ENCODE results near the gene GALR2.

GALR2 gene

GRCh38 chr17:76032780-76033108 lies 41.8 kb upstream of the GALR2 start:
- H3K36me3 ChIP-seq (ENCODE audit: control insufficient read depth, insufficient read depth, low read length), result no peaks in the 10 kb centered on the region
- TF ChIP-seq CTCF (IDR thresholded peaks at IDR 0.05; ENCODE audit: insufficient read depth, low read length, poor library complexity, severe bottlenecking), result no peak
- no peak for DNase-seq (ENCODE audit: extremely low read depth, insufficient read length)
- no peak overlapping the region for H3K4me3 ChIP-seq (replicated peaks; ENCODE audit: low read depth, low read length)
- no peaks in the 10 kb centered on the region for H3K27me3 ChIP-seq (replicated peaks; ENCODE audit: control insufficient read depth, insufficient read depth, low read length)

DNA sequence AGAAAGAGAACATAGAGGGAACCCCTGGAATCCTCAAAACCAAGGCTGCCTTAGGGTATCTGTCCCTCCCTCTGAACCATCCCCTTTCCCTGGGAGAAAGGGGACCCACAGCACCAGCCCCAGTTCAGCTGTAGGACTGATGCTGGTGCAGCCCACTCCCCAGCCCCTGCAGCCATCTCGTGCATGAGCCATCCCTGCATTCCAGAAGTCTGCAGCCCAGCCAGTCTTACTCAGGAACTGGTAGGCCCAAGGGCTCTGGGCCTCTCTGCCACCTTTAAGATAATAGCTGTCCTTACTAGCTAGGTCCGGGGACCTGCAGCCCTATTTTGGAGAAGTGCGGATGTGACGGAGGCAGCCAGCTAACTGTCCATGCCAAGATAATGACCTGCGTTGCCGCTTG lies 41.4 kb upstream of the GALR2 start:
- H3K27me3 ChIP-seq (replicated peaks; ENCODE audit: control insufficient read depth, insufficient read depth, low read length), result no peaks in the 10 kb centered on the region
- TF ChIP-seq CTCF (IDR thresholded peaks at IDR 0.05; ENCODE audit: insufficient read depth, low read length, poor library complexity, severe bottlenecking), result no peak
- no peak for DNase-seq (ENCODE audit: extremely low read depth, insufficient read length)
- H3K36me3 ChIP-seq (ENCODE audit: control insufficient read depth, insufficient read depth, low read length), result no peaks in the 10 kb centered on the region; the same call in 1 of the 2 replicates
- H3K4me3 ChIP-seq (replicated peaks; ENCODE audit: low read depth, low read length), result no peak overlapping the region

DNA sequence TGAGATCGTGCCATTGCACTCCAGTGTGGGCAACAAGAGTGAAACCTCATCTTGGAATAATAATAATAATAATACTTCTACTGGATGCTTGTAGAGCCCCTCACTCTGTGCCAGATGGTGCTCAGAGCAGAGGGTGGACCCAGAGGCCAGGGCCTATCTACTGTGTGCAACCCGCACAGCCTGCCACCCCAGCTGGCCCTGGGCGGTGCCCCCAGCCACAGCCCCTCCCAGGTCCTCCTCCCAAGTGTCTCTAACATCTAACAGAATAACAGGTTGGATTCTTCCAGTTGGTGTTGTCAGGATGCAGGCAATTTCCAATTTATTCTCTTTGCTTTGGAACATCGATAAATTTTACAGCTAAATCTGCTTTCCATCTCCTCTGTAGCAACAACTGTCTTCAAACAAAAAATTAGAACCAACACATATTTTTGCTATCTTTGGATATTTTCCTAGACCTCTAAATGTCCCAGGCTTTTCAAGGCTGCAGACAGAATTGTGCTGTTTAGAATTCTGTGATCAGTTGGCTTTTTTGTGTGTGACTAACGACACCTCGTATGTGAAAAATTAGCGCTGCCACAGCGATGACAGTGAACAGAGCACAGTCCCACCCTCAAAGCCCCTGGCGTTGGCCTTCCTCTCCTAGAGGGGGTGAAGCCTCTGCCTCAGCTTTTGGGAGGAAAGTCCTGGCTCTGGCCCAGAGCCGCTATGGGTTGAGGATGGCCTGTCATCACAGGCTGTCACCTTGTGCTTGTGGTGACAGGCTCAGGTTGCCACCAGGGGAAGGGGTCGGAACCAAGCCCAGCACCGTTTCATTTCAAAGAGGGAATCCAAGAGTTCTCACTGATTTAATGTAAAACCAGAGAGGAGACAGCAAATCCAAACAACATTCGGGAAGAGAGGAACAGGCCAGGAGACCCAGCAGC lies 39.9 kb upstream of the GALR2 start:
- Histone ChIP-seq H3K27me3 (replicated peaks; ENCODE audit: control insufficient read depth, insufficient read depth, low read length) (no peaks in the 10 kb centered on the region), H3K4me3 (replicated peaks; ENCODE audit: low read depth, low read length) (no peak overlapping the region), H3K36me3 (ENCODE audit: control insufficient read depth, insufficient read depth, low read length) (peaks cover 6% of the 10 kb centered on the region)
- no peak for TF ChIP-seq CTCF (IDR thresholded peaks at IDR 0.05; ENCODE audit: insufficient read depth, low read length, poor library complexity, severe bottlenecking)
- DNase-seq (ENCODE audit: extremely low read depth, insufficient read length), result no peak

DNA sequence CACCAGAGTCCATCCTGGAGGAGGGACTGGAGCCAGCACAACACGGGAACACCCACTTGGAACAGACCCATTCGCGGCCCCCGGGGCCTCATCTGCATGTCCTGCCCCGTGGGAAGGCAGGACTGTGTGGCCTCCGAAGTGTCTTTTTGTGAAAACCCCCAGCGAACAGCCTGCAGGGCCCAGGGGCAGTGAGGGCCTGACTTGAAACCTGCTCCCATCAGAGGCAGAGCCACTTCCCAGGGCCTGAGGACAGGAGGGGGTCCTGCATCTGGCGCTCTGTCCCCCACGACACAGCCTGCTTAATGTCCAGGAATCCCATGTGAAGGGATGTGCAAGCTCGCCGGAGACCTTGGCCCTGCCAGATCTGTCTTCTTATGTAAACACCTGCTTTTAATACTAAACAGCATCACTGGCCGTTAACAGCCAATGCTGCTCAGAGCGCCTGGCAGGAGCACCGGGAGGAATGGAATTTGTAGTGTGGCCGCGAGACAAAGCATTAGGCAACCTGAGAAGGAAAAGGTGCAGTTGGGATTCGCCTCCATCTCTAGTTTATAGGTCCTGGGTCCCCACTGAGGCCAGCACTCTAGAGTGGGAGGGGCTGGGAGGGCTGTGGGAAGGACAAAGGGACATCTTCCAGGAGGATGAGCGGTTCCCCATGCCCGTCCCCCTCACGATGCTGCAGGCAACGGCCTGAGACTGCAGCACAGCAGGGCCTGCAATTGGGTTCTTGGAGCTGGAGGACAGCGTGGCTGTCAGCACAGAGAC lies 37.9 kb upstream of the GALR2 start:
- Histone ChIP-seq H3K36me3 (ENCODE audit: control insufficient read depth, insufficient read depth, low read length) (peaks cover 19% of the 10 kb centered on the region), H3K27me3 (replicated peaks; ENCODE audit: control insufficient read depth, insufficient read depth, low read length) (no peaks in the 10 kb centered on the region), H3K4me3 (replicated peaks; ENCODE audit: low read depth, low read length) (no peak overlapping the region)
- TF ChIP-seq CTCF (IDR thresholded peaks at IDR 0.05; ENCODE audit: insufficient read depth, low read length, poor library complexity, severe bottlenecking), result no peak
- no peak for DNase-seq (ENCODE audit: extremely low read depth, insufficient read length)

DNA sequence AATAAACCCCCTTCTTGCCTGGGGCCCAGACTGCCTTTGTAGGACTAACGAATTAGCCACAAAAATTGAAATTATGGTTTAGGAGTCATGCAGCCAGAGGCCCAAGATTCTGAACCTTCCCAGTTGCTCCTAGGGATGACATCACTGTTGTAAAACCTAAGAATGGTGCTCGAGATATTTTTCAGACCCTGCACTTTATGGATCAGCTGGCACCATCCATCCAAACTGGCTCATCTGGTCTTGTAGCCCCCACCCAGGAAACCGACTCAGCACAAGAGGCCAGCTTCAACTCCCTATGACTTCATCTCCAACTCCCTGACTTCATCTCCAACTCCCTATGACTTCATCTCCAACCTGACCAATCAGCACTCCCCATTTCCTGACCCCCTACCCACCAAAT lies 36.5 kb upstream of the GALR2 start:
- TF ChIP-seq CTCF (IDR thresholded peaks at IDR 0.05; ENCODE audit: insufficient read depth, low read length, poor library complexity, severe bottlenecking), result no peak
- H3K27me3 ChIP-seq (replicated peaks; ENCODE audit: control insufficient read depth, insufficient read depth, low read length), result no peaks in the 10 kb centered on the region
- no peak for DNase-seq (ENCODE audit: extremely low read depth, insufficient read length)
- peaks cover 27% of the 10 kb centered on the region for H3K36me3 ChIP-seq (ENCODE audit: control insufficient read depth, insufficient read depth, low read length)
- no peak overlapping the region for H3K4me3 ChIP-seq (replicated peaks; ENCODE audit: low read depth, low read length)
